ENCODE results near the gene TEDC1.

GRCh38 chr14:105471823-105472485 is 19.1 kb upstream of the TEDC1 start:
- TF ChIP-seq TAF1 (IDR thresholded peaks at IDR 0.05; ENCODE audit: borderline replicate concordance, insufficient read depth, low read length) (no peak), POLR2AphosphoS5 (IDR thresholded peaks at IDR 0.05; ENCODE audit: low read depth, low read length) (no peak), SIN3A (IDR thresholded peaks at IDR 0.05; ENCODE audit: borderline replicate concordance, insufficient read depth, low read length) (no peak), FOXP2 (optimal IDR thresholded peaks at IDR 0.05; ENCODE audit: borderline replicate concordance, extremely low read depth, extremely low read length, insufficient read depth) (no peak)
- TF ChIP-seq, protein P1, sequence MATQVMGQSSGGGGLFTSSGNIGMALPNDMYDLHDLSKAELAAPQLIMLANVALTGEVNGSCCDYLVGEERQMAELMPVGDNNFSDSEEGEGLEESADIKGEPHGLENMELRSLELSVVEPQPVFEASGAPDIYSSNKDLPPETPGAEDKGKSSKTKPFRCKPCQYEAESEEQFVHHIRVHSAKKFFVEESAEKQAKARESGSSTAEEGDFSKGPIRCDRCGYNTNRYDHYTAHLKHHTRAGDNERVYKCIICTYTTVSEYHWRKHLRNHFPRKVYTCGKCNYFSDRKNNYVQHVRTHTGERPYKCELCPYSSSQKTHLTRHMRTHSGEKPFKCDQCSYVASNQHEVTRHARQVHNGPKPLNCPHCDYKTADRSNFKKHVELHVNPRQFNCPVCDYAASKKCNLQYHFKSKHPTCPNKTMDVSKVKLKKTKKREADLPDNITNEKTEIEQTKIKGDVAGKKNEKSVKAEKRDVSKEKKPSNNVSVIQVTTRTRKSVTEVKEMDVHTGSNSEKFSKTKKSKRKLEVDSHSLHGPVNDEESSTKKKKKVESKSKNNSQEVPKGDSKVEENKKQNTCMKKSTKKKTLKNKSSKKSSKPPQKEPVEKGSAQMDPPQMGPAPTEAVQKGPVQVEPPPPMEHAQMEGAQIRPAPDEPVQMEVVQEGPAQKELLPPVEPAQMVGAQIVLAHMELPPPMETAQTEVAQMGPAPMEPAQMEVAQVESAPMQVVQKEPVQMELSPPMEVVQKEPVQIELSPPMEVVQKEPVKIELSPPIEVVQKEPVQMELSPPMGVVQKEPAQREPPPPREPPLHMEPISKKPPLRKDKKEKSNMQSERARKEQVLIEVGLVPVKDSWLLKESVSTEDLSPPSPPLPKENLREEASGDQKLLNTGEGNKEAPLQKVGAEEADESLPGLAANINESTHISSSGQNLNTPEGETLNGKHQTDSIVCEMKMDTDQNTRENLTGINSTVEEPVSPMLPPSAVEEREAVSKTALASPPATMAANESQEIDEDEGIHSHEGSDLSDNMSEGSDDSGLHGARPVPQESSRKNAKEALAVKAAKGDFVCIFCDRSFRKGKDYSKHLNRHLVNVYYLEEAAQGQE (IDR thresholded peaks at IDR 0.05; ENCODE audit: insufficient read depth in 1 of 2, low read depth in 2 of 2, low read length in 2 of 2), result no peak
